Measurements from ENCODE around the gene NFRKB. TPM values are rescaled to one million over a fixed set of nuclear protein-coding genes. Genes with fewer than 3 reads are reported as not detected.

NFRKB gene
- total and polyA plus RNA-seq, 4 donors, result 8.1 to 31.9 (median 17.5) TPM

DNA sequence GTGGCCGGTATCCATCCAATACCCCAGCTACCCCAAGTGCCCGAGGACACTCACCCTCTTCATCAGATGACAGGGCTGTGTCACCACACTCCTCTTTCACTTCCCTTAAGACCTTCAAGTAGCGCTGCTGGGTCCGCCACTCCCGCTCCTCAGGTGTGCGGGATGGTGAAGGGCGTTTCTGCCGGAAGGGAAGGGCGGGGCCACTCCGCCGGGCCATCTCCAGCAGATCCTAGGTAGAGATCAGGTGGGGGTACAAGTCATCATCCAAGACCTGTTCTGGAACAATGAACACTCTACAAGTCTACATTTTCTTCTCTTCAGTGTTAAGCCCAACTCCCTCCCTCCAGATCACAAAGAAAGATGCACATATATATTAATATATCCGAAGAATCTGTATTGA is 10.0 kb downstream of the NFRKB start:
- no peak for ATAC-seq (ENCODE audit: insufficient read depth, low FRiP score)
- Histone ChIP-seq H3K9ac (ENCODE audit: insufficient read depth in 1 of 2, low read length in 2 of 2) (no peak overlapping the region), H3K36me3 (ENCODE audit: control insufficient read depth in 4 of 4, insufficient read depth in 4 of 4, low read length in 4 of 4) (peaks cover 48 to 68% (median 57%) of the 10 kb centered on the region in 4 donors), H3K27me3 (ENCODE audit: control insufficient read depth in 3 of 3, insufficient read depth in 3 of 3, low read length in 2 of 3) (no peaks in the 10 kb centered on the region), H3K27ac (ENCODE audit: low read depth in 1 of 2, low read length in 1 of 2) (no peak overlapping the region), H3K4me1 (ENCODE audit: control insufficient read depth in 5 of 5, insufficient read depth in 5 of 5, low read length in 5 of 5) (no peaks in the 10 kb centered on the region), H3K9me3 (ENCODE audit: control insufficient read depth in 4 of 4, insufficient read depth in 3 of 4, low read length in 3 of 4) (no peaks in the 10 kb centered on the region), H3K4me3 (no peak overlapping the region)
- no peak for DNase-seq
- 98% methylated on average over 12 of the region's 12 CpGs for WGBS, 2 donors
- TF ChIP-seq, protein P1, sequence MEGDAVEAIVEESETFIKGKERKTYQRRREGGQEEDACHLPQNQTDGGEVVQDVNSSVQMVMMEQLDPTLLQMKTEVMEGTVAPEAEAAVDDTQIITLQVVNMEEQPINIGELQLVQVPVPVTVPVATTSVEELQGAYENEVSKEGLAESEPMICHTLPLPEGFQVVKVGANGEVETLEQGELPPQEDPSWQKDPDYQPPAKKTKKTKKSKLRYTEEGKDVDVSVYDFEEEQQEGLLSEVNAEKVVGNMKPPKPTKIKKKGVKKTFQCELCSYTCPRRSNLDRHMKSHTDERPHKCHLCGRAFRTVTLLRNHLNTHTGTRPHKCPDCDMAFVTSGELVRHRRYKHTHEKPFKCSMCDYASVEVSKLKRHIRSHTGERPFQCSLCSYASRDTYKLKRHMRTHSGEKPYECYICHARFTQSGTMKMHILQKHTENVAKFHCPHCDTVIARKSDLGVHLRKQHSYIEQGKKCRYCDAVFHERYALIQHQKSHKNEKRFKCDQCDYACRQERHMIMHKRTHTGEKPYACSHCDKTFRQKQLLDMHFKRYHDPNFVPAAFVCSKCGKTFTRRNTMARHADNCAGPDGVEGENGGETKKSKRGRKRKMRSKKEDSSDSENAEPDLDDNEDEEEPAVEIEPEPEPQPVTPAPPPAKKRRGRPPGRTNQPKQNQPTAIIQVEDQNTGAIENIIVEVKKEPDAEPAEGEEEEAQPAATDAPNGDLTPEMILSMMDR (IDR thresholded peaks at IDR 0.05; ENCODE audit: control extremely low read depth, extremely low read depth), result no peak

DNA sequence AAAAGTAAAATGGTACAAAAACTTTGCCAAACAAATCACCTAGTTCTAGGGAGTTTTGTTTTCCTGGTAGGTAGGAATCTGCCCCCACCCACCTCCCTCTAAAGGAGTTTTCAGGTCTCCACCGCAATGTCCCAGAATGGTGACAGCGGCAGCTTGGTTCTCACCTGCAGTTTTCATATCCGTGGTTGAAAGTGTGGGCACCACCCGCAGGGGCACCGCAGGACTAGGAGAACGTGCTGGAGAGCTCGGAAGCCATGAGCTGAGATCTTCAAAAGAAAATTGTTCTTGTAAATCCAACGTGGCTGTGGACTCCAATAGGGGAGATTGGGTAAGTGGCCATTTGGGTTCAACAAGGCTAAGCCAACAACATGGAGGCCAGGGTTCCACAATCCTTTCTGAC is 10.8 kb downstream of the NFRKB start:
- Histone ChIP-seq H3K9ac (ENCODE audit: insufficient read depth in 1 of 2, low read length in 2 of 2) (no peak overlapping the region), H3K36me3 (ENCODE audit: control insufficient read depth in 4 of 4, insufficient read depth in 4 of 4, low read length in 4 of 4) (peaks cover 48 to 65% (median 60%) of the 10 kb centered on the region in 4 donors), H3K4me1 (ENCODE audit: control insufficient read depth in 5 of 5, insufficient read depth in 5 of 5, low read length in 5 of 5) (no peaks in the 10 kb centered on the region), H3K27me3 (ENCODE audit: control insufficient read depth in 3 of 3, insufficient read depth in 3 of 3, low read length in 2 of 3) (no peaks in the 10 kb centered on the region), H3K4me3 (no peak overlapping the region), H3K9me3 (ENCODE audit: control insufficient read depth in 4 of 4, insufficient read depth in 3 of 4, low read length in 3 of 4) (no peaks in the 10 kb centered on the region), H3K27ac (ENCODE audit: low read depth in 1 of 2, low read length in 1 of 2) (no peak overlapping the region)
- ATAC-seq (ENCODE audit: insufficient read depth, low FRiP score) (no peak), DNase-seq (no peak)
- TF ChIP-seq, protein P1 (IDR thresholded peaks at IDR 0.05; ENCODE audit: control extremely low read depth, extremely low read depth), result no peak
- WGBS, 2 donors, result 95 to 96% methylated on average over 8 of the region's 8 CpGs

DNA sequence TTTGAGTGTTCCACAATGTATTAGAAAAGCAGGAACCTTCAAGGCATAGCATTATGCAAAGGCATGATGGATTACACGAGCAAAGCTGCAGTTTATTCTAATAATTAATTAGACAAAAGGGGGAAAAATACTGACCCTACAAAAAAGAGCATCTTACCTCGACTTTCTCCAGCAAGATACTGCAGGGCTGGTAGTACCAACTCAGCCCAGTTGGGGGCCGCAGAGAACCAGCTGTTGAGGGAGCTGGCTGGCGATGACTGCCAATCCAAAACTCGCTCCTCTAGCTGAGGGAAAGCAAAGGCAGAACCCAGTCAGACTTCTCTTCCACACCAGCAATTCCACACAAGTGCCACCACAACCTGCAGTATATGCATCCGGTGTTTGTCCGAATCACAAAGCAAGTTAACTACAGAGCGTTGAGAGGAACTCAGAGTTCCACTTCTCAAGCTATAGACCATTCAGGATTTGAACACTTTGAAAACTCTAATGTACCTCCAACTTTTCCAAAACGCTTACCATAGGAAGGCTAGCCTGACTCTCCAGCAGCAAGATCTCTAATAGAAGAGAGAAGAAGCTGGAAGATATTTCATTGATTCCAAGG is 13.7 kb downstream of the NFRKB start:
- Histone ChIP-seq H3K36me3 (ENCODE audit: control insufficient read depth in 4 of 4, insufficient read depth in 4 of 4, low read length in 4 of 4) (peaks cover 48 to 73% (median 54%) of the 10 kb centered on the region in 4 donors), H3K27ac (ENCODE audit: low read depth in 1 of 2, low read length in 1 of 2) (no peak overlapping the region), H3K27me3 (ENCODE audit: control insufficient read depth in 3 of 3, insufficient read depth in 3 of 3, low read length in 2 of 3) (no peaks in the 10 kb centered on the region), H3K9ac (ENCODE audit: insufficient read depth in 1 of 2, low read length in 2 of 2) (no peak overlapping the region), H3K4me1 (ENCODE audit: control insufficient read depth in 5 of 5, insufficient read depth in 5 of 5, low read length in 5 of 5) (no peaks in the 10 kb centered on the region), H3K4me3 (no peak overlapping the region), H3K9me3 (ENCODE audit: control insufficient read depth in 4 of 4, insufficient read depth in 3 of 4, low read length in 3 of 4) (no peaks in the 10 kb centered on the region)
- DNase-seq, result peak; percentile 21 to 34 (median 25)
- WGBS, 2 donors, result 80% methylated on average over 9 of the region's 9 CpGs
- peak; percentile 19 for ATAC-seq (ENCODE audit: insufficient read depth, low FRiP score)
- TF ChIP-seq, protein P1 (IDR thresholded peaks at IDR 0.05; ENCODE audit: control extremely low read depth, extremely low read depth), result no peak

DNA sequence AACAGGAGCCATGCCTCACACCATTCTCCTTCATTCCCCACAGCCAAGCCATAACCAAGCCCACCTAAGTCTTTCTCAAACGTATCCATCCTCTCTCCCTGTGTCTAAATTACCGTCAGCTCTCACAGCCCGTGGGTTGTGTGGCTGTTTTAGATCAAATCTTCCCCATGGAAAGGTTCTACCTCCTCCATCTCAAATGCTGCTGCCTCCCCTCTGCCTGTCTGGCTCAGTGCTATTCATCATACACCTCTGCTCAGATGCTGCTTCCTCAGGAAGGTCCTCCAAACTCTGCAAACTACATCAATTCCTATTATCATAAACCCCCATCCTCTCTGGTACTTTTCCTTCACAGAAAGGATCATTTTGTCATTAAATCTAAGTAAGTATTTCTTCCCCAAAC is 15.1 kb downstream of the NFRKB start:
- ATAC-seq (ENCODE audit: insufficient read depth, low FRiP score), result no peak
- TF ChIP-seq, protein P1 (IDR thresholded peaks at IDR 0.05; ENCODE audit: control extremely low read depth, extremely low read depth), result no peak
- 94 to 96% methylated on average over 3 of the region's 3 CpGs for WGBS, 2 donors
- Histone ChIP-seq H3K27ac (ENCODE audit: low read depth in 1 of 2, low read length in 1 of 2) (no peak overlapping the region), H3K9me3 (ENCODE audit: control insufficient read depth in 4 of 4, insufficient read depth in 3 of 4, low read length in 3 of 4) (no peaks in the 10 kb centered on the region), H3K4me3 (no peak overlapping the region), H3K27me3 (ENCODE audit: control insufficient read depth in 3 of 3, insufficient read depth in 3 of 3, low read length in 2 of 3) (no peaks in the 10 kb centered on the region), H3K9ac (ENCODE audit: insufficient read depth in 1 of 2, low read length in 2 of 2) (no peak overlapping the region), H3K4me1 (ENCODE audit: control insufficient read depth in 5 of 5, insufficient read depth in 5 of 5, low read length in 5 of 5) (no peaks in the 10 kb centered on the region), H3K36me3 (ENCODE audit: control insufficient read depth in 4 of 4, insufficient read depth in 4 of 4, low read length in 4 of 4) (peaks cover 50 to 72% (median 57%) of the 10 kb centered on the region in 4 donors)
- no peak for DNase-seq
